ENCODE data around the gene FANK1. TPM values are rescaled to one million over a fixed set of nuclear protein-coding genes. Genes with fewer than 3 reads are reported as not detected.

The FANK1 gene
- total RNA-seq, 2 experiments from 2014 or later, result 0.25 TPM; not detected in 1

DNA sequence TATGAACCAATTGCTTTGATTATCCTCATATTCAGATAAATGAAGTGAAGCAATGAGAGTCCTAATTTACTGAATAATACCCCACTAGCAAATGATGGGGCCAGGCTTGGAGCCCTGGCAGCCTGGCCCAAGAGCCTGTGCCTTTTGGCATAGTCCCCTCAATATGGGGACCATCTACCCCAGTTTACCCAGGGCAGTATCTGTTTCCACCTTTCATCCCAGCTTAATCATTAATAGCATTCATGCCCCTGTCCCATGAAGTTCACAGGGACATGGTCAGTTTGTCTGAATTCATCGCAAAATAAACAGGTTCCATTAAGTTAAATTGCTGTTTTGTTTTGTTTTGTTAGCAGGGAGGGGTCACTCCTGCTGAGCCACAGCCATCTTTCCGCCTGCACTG, 47.5 kb upstream of the FANK1 start:
- Mint-ChIP-seq H3K4me3 (no peak overlapping the region), H3K4me1 (ENCODE audit: low read depth) (no peaks in the 10 kb centered on the region), H3K36me3 (ENCODE audit: low read depth) (peaks cover 53% of the 10 kb centered on the region), H3K27me3 (no peaks in the 10 kb centered on the region), H3K9me3 (no peaks in the 10 kb centered on the region), H3K27ac (no peak overlapping the region)
- no peak overlapping the region for H3K4me3 ChIP-seq (ENCODE audit: low read length)
- H3K36me3 ChIP-seq (ENCODE audit: insufficient read depth, low read length), result peaks cover 25% of the 10 kb centered on the region
- intact Hi-C loops (cut with DNase I, micrococcal nuclease), result no loop called here
- CTCF ChIA-PET, result no interaction called here
- TF ChIP-seq, protein P1, sequence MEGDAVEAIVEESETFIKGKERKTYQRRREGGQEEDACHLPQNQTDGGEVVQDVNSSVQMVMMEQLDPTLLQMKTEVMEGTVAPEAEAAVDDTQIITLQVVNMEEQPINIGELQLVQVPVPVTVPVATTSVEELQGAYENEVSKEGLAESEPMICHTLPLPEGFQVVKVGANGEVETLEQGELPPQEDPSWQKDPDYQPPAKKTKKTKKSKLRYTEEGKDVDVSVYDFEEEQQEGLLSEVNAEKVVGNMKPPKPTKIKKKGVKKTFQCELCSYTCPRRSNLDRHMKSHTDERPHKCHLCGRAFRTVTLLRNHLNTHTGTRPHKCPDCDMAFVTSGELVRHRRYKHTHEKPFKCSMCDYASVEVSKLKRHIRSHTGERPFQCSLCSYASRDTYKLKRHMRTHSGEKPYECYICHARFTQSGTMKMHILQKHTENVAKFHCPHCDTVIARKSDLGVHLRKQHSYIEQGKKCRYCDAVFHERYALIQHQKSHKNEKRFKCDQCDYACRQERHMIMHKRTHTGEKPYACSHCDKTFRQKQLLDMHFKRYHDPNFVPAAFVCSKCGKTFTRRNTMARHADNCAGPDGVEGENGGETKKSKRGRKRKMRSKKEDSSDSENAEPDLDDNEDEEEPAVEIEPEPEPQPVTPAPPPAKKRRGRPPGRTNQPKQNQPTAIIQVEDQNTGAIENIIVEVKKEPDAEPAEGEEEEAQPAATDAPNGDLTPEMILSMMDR (IDR thresholded peaks at IDR 0.05), result no peak
- H3K4me1 ChIP-seq (ENCODE audit: insufficient read depth, low read length), result no peaks in the 10 kb centered on the region
- DNase-seq, result no peak
- H3K27me3 ChIP-seq (ENCODE audit: control insufficient read depth in 1 of 2, insufficient read depth in 2 of 2, low read length in 2 of 2), result no peaks in the 10 kb centered on the region
- POLR2A ChIA-PET, result no interaction called here
- no peaks in the 10 kb centered on the region for H3K9me3 ChIP-seq (ENCODE audit: control insufficient read depth in 1 of 2, insufficient read depth in 1 of 2, low read length in 2 of 2)
- no peak overlapping the region for H3K27ac ChIP-seq (ENCODE audit: low read depth in 1 of 2, low read length in 2 of 2)
- ATAC-seq (ENCODE audit: poor library complexity), result no peak

DNA sequence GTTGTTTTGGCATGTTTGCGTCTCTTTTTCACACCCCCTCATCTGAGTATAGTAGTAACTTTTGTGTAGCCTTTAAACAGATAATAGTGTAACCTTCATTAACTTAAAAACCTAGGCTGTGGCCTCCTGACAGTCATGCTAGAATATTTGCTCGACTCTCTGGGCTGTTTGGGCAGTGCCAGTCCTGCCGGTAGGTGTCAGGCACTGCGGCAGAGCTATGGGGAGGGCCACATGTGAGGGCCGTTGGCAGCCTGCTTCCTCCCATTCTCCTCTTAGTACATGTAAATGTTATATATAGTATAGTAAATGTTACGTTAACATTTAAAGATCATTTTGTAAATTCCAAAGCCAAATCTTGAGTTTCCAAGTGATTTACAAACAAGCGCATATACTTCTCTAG, 46.9 kb upstream of the FANK1 start:
- Mint-ChIP-seq H3K27ac (no peak overlapping the region), H3K4me1 (ENCODE audit: low read depth) (no peaks in the 10 kb centered on the region), H3K36me3 (ENCODE audit: low read depth) (peaks cover 51% of the 10 kb centered on the region), H3K9me3 (no peaks in the 10 kb centered on the region), H3K4me3 (no peak overlapping the region), H3K27me3 (no peaks in the 10 kb centered on the region)
- Histone ChIP-seq H3K27me3 (ENCODE audit: control insufficient read depth in 1 of 2, insufficient read depth in 2 of 2, low read length in 2 of 2) (no peaks in the 10 kb centered on the region), H3K4me1 (ENCODE audit: insufficient read depth, low read length) (no peaks in the 10 kb centered on the region), H3K36me3 (ENCODE audit: insufficient read depth, low read length) (peaks cover 25% of the 10 kb centered on the region), H3K9me3 (ENCODE audit: control insufficient read depth in 1 of 2, insufficient read depth in 1 of 2, low read length in 2 of 2) (no peaks in the 10 kb centered on the region), H3K27ac (ENCODE audit: low read depth in 1 of 2, low read length in 2 of 2) (no peak overlapping the region), H3K4me3 (ENCODE audit: low read length) (no peak overlapping the region)
- intact Hi-C loops (cut with DNase I, micrococcal nuclease), result no loop called here
- DNase-seq (no peak), ATAC-seq (ENCODE audit: poor library complexity) (no peak)
- TF ChIP-seq, protein P1 (IDR thresholded peaks at IDR 0.05), result no peak
- POLR2A ChIA-PET, result no interaction called here
- CTCF ChIA-PET, result no interaction called here

DNA sequence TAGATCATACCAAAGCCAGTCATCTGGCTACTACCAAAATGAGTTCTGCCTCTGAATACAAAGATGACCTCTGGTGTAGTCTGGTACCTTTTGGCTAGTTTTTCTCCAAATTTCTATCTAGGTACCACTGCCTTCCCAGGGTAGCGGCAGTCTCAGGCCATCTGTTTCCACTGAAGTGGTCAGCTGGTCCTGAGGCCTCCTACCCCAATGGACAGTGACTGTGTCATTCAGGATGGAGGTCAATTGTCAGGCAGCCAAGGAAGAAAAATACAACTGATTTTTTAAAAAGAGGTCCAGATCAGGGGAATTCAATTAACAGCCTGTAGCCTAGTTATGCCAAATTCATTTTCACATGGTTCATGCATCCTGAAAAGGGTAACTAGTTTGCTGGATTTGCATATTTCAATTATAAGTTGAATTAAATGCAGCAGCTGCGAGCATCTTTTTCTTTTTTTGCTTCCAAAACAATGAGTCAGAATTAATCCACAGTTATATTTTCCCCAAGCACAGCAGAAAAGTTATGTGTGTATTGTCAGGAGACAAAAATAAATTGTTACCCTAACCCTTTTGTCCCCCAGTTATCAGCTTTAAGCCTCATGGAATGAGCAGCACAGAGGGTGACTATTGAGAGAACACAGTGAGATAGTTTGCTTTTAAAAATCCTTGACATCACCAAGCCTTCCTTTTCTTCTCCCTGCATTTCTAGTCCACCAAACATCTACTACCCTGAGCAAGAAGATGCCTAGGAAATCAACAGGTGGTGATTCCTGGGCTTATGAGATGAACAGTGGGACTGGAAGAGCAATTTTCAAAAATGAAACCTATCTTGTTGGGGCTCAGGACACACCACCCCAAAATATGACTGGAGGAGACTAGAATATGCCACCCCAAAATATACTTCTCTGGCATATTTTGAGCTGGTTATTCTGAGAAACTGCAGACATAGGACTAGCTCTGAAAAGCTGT, 45.3 kb upstream of the FANK1 start:
- CTCF ChIA-PET, result interaction anchor here (0.7 kb wide), 1 partner anchor 8 kb away, joined by 4 read pairs; no protein-coding TSS in a partner anchor
- peaks cover 22% of the 10 kb centered on the region for H3K36me3 ChIP-seq (ENCODE audit: insufficient read depth, low read length)

More for the DNA sequence above, 45.3 kb upstream of the FANK1 start:
- Histone ChIP-seq H3K27me3 (ENCODE audit: control insufficient read depth in 1 of 2, insufficient read depth in 2 of 2, low read length in 2 of 2) (no peaks in the 10 kb centered on the region), H3K9me3 (ENCODE audit: control insufficient read depth in 1 of 2, insufficient read depth in 1 of 2, low read length in 2 of 2) (no peaks in the 10 kb centered on the region), H3K4me3 (ENCODE audit: low read length) (no peak overlapping the region), H3K4me1 (ENCODE audit: insufficient read depth, low read length) (no peaks in the 10 kb centered on the region), H3K27ac (ENCODE audit: low read depth in 1 of 2, low read length in 2 of 2) (no peak overlapping the region)
- H3K9me3 Mint-ChIP-seq, result no peaks in the 10 kb centered on the region
- ATAC-seq (ENCODE audit: poor library complexity) (no peak), DNase-seq (no peak)
- H3K4me3 Mint-ChIP-seq, result no peak overlapping the region
- no peaks in the 10 kb centered on the region for H3K4me1 Mint-ChIP-seq (ENCODE audit: low read depth)
- H3K36me3 Mint-ChIP-seq (ENCODE audit: low read depth), result peaks cover 52% of the 10 kb centered on the region
- POLR2A ChIA-PET, result no interaction called here
- no peaks in the 10 kb centered on the region for H3K27me3 Mint-ChIP-seq
- intact Hi-C loops (cut with DNase I, micrococcal nuclease), result no loop called here
- H3K27ac Mint-ChIP-seq, result no peak overlapping the region
- TF ChIP-seq, protein P1 (IDR thresholded peaks at IDR 0.05), result no peak
